K562 (cell line): ENCODE measurements around the gene LRRC26. TPM values are rescaled to one million over a fixed set of nuclear protein-coding genes. Genes with fewer than 3 reads are reported as not detected.

Experiments
- CXXC5 ChIP-seq: fragments of 250-450 bp; sonication (Bioruptor Pico); IDR thresholded peaks from 2 replicates; pipeline ENCODE4 v1.8.0; 2022; ENCODE audit warnings: inconsistent platforms, mild to moderate bottlenecking, moderate library complexity
- FOXP1 ChIP-seq: sonication (generic); formaldehyde crosslinking; IDR thresholded peaks from 2 replicates; pipeline ENCODE4 v1.8.0; 2022; ENCODE audit warnings: mild to moderate bottlenecking, missing genetic modification reagents
- HCFC1 ChIP-seq: IDR thresholded peaks from 2 replicates; pipeline ENCODE4 v1.6.1; 2012; ENCODE audit warnings: low read depth, low read length, improper control_type of control experiment
- HMG20A ChIP-seq: fragments of 450-650 bp; formaldehyde crosslinking; conservative IDR thresholded peaks from 2 replicates; pipeline ENCODE4 v1.4.0; 2020; ENCODE audit warnings: mild to moderate bottlenecking, mixed read lengths
- JUN ChIP-seq, 2 experiments: sonication (generic) in 1 of 2; formaldehyde crosslinking in 1 of 2; IDR thresholded peaks; 2 replicates each; pipeline versions ENCODE4 v1.6.1 to v1.8.0; 2012 to 2022; ENCODE audit warnings: borderline replicate concordance in 2 of 2, mild to moderate bottlenecking in 2 of 2, improper control_type of control experiment in 1 of 2, low read depth in 1 of 2, low read length in 1 of 2, missing genetic modification reagents in 1 of 2
- LEF1 ChIP-seq: fragments of 450-650 bp; IDR thresholded peaks from 2 replicates; pipeline ENCODE4 v1.6.1; 2016; ENCODE audit warnings: mild to moderate bottlenecking
- NR2F6 ChIP-seq: fragments of 450-650 bp; formaldehyde crosslinking; IDR thresholded peaks from 2 replicates; pipeline ENCODE4 v1.4.0; 2020; ENCODE audit warnings: mild to moderate bottlenecking
- NRF1 ChIP-seq, 2 experiments: fragments of 450-650 bp; IDR thresholded peaks in 1 of 2; conservative IDR thresholded peaks in 1 of 2; 2 replicates each; pipeline ENCODE4 v1.6.1; 2014; ENCODE audit warnings: mild to moderate bottlenecking in 2 of 2
- SRSF1 ChIP-seq: fragments of 200-400 bp; formaldehyde crosslinking; IDR thresholded peaks from 2 replicates; pipeline ENCODE4 v1.6.1; 2017; ENCODE audit warnings: mild to moderate bottlenecking, low read depth, low read length, moderate library complexity
- ZFP1 ChIP-seq: fragments of 450-650 bp; formaldehyde crosslinking; IDR thresholded peaks from 2 replicates; pipeline ENCODE4 v1.4.0; 2020; ENCODE audit warnings: mild to moderate bottlenecking, mixed read lengths
- ZFPM2 ChIP-seq: fragments of 250-450 bp; sonication (Bioruptor Pico); IDR thresholded peaks from 2 replicates; pipeline ENCODE4 v1.5.1; 2022; ENCODE audit warnings: mild to moderate bottlenecking
- ZFX ChIP-seq: sonication (generic); formaldehyde crosslinking; IDR thresholded peaks from 2 replicates; pipeline ENCODE4 v1.8.0; 2022; ENCODE audit warnings: mild to moderate bottlenecking, missing genetic modification reagents, moderate library complexity
- ZNF239 ChIP-seq: fragments of 250-450 bp; sonication (Bioruptor Pico); IDR thresholded peaks from 2 replicates; pipeline ENCODE4 v1.4.0; 2020; ENCODE audit warnings: mild to moderate bottlenecking
- ZNF41 ChIP-seq: fragments of 250-450 bp; sonication (Bioruptor Pico); conservative IDR thresholded peaks from 2 replicates; pipeline ENCODE4 v1.4.0; 2020; ENCODE audit warnings: mild to moderate bottlenecking
- polyA plus RNA-seq, 8 experiments: library from polyadenylated mRNA; depleted of rRNA in 4 of 8; stranded (reverse) in 5 of 8; unstranded in 3 of 8; fragments of >200 nt; fragmentation: Nextera tagmentation in 2 of 8; fragmentation: Illumina TruSeq in 1 of 8; extraction: Ambion mirVana in 2 of 8; extraction: Trizol in 1 of 8; gene quantifications; 2 replicates each; pipeline versions ENCODE4 v1.2.1 to v1.2.3, GENCODE V29; 2011 to 2014; ENCODE audit warnings: inconsistent platforms in 1 of 8, missing spikeins in 1 of 8
- total RNA-seq, 7 experiments: library from RNA; depleted of rRNA in 6 of 7; stranded (reverse); fragments of >200 nt in 6 of 7; fragmentation: Illumina TruSeq in 2 of 7; extraction: Trizol in 2 of 7; gene quantifications; 2 replicates each; pipeline versions ENCODE4 v1.2.1 to v1.2.3, GENCODE V29; 2011 to 2021; ENCODE audit warnings: low replicate concordance in 1 of 7
- TF ChIP-seq, protein P1 (sequence below): fragments of 450-650 bp; IDR thresholded peaks from 2 replicates; pipeline ENCODE4 v1.7.1; 2018; ENCODE audit warnings: mild to moderate bottlenecking, low read depth; ENCODE audit not compliant: partially characterized antibody
- TF ChIP-seq, protein P2 (sequence below), 2 experiments: fragments of 200-800 bp in 1 of 2; sonication (Bioruptor generic) in 1 of 2; sonication (generic) in 1 of 2; formaldehyde crosslinking in 1 of 2; IDR thresholded peaks in 1 of 2; conservative IDR thresholded peaks in 1 of 2; 2 replicates each; pipeline versions ENCODE4 v1.5.0 to v1.6.1; 2016 to 2020; ENCODE audit warnings: missing compliant biosample characterization in 1 of 2, missing genetic modification characterization in 1 of 2, missing genetic modification reagents in 1 of 2
- TF ChIP-seq, protein P3 (sequence below): fragments of 250-450 bp; sonication (Bioruptor Pico); IDR thresholded peaks from 2 replicates; pipeline ENCODE4 v1.4.0; 2020; ENCODE audit warnings: borderline replicate concordance
- TF ChIP-seq, protein P4 (sequence below): sonication (generic); formaldehyde crosslinking; IDR thresholded peaks from 2 replicates; pipeline ENCODE4 v1.8.0; 2022; ENCODE audit warnings: missing genetic modification reagents, mild to moderate bottlenecking, moderate library complexity, borderline replicate concordance
- TF ChIP-seq, protein P5 (sequence below), 2 experiments: fragments of 250-450 bp in 1 of 2; fragments of 450-650 bp in 1 of 2; sonication (Bioruptor Pico) in 1 of 2; IDR thresholded peaks; 2 replicates each; pipeline versions ENCODE4 v1.6.1 to v1.8.0; 2016 to 2021; ENCODE audit warnings: mild to moderate bottlenecking in 2 of 2, moderate library complexity in 2 of 2, missing compliant biosample characterization in 1 of 2, missing genetic modification characterization in 1 of 2

The LRRC26 gene
- total and polyA plus RNA-seq, 9 of the 15 experiments (the other 6 are each of a cell fraction or from before 2014, with no cell fraction given) = not detected

DNA sequence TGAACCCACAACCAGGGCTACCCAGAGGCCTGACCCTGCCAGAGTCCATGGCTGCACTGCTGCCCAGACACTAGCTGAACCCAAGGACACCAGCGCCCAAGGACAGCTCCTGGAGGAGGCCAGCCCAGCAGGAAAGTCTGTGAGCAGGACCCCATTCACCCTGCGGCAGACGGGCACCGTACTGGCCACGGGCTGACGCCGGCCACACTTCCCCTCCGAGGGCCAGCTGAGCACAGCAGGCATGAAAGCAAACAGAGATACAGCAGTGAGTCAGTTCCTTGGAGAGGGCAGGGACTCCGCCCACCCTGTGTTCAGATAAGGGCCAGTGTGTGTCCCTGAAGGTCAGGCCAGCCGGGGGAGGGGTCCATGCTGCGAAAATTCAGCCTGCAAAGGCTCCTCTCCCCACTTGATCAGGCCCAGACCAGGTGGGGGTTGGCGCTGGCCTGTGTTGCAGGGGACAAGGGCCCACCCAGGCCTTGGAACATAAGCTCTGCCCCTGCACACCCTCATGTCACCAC lies 49.0 kb upstream of the LRRC26 start (continued):
- TF ChIP-seq, protein P1, sequence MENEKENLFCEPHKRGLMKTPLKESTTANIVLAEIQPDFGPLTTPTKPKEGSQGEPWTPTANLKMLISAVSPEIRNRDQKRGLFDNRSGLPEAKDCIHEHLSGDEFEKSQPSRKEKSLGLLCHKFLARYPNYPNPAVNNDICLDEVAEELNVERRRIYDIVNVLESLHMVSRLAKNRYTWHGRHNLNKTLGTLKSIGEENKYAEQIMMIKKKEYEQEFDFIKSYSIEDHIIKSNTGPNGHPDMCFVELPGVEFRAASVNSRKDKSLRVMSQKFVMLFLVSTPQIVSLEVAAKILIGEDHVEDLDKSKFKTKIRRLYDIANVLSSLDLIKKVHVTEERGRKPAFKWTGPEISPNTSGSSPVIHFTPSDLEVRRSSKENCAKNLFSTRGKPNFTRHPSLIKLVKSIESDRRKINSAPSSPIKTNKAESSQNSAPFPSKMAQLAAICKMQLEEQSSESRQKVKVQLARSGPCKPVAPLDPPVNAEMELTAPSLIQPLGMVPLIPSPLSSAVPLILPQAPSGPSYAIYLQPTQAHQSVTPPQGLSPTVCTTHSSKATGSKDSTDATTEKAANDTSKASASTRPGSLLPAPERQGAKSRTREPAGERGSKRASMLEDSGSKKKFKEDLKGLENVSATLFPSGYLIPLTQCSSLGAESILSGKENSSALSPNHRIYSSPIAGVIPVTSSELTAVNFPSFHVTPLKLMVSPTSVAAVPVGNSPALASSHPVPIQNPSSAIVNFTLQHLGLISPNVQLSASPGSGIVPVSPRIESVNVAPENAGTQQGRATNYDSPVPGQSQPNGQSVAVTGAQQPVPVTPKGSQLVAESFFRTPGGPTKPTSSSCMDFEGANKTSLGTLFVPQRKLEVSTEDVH = no peak
- peak; percentile 37; the same call in 1 of the 2 replicates for TF ChIP-seq HCFC1
- TF ChIP-seq ZFX (CRISPR knock-in tag) = peak; percentile 51
- 0 out of 2 replicates have a peak, but pooled peaks have one; percentile 40 for TF ChIP-seq ZNF41 (CRISPR knock-in tag)
- peak; percentile 70 for TF ChIP-seq CXXC5
- 0 out of 2 replicates have a peak, but pooled peaks have one; percentile 53 for TF ChIP-seq ZFPM2 (CRISPR knock-in tag)
- TF ChIP-seq SRSF1 = no peak
- no peak for TF ChIP-seq HMG20A (CRISPR knock-in tag)
- TF ChIP-seq LEF1 = peak; percentile 74; the same call in 1 of the 2 replicates
- TF ChIP-seq FOXP1 (CRISPR knock-in tag) = no peak
- TF ChIP-seq, protein P2, sequence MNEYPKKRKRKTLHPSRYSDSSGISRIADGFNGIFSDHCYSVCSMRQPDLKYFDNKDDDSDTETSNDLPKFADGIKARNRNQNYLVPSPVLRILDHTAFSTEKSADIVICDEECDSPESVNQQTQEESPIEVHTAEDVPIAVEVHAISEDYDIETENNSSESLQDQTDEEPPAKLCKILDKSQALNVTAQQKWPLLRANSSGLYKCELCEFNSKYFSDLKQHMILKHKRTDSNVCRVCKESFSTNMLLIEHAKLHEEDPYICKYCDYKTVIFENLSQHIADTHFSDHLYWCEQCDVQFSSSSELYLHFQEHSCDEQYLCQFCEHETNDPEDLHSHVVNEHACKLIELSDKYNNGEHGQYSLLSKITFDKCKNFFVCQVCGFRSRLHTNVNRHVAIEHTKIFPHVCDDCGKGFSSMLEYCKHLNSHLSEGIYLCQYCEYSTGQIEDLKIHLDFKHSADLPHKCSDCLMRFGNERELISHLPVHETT (CRISPR knock-in tag; conservative IDR thresholded peaks at IDR 0.05 in 1 of 2, IDR thresholded peaks at IDR 0.05 in 1 of 2) = 0 out of 4 replicates have a peak, but pooled peaks of 1 of the 2 experiments have one; percentile 72
- peak; percentile 31 to 55 for TF ChIP-seq NRF1 (conservative IDR thresholded peaks at IDR 0.05 in 1 of 2, IDR thresholded peaks at IDR 0.05 in 1 of 2)
- TF ChIP-seq, protein P3, sequence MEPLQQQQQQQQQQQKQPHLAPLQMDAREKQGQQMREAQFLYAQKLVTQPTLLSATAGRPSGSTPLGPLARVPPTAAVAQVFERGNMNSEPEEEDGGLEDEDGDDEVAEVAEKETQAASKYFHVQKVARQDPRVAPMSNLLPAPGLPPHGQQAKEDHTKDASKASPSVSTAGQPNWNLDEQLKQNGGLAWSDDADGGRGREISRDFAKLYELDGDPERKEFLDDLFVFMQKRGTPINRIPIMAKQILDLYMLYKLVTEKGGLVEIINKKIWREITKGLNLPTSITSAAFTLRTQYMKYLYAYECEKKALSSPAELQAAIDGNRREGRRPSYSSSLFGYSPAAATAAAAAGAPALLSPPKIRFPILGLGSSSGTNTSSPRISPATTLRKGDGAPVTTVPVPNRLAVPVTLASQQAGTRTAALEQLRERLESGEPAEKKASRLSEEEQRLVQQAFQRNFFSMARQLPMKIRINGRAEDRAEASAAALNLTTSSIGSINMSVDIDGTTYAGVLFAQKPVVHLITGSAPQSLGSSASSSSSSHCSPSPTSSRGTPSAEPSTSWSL (CRISPR knock-in tag) = no peak
- peak; percentile 70; the same call in 1 of the 2 replicates for TF ChIP-seq JUN (IDR thresholded peaks at IDR 0.05; ENCODE audit: borderline replicate concordance, low read depth, low read length)
- no peak for TF ChIP-seq JUN (CRISPR knock-in tag; IDR thresholded peaks at IDR 0.05; ENCODE audit: borderline replicate concordance)
- no peak for TF ChIP-seq NR2F6
- peak; percentile 20; the same call in 1 of the 2 replicates for TF ChIP-seq ZNF239
- TF ChIP-seq, protein P4, sequence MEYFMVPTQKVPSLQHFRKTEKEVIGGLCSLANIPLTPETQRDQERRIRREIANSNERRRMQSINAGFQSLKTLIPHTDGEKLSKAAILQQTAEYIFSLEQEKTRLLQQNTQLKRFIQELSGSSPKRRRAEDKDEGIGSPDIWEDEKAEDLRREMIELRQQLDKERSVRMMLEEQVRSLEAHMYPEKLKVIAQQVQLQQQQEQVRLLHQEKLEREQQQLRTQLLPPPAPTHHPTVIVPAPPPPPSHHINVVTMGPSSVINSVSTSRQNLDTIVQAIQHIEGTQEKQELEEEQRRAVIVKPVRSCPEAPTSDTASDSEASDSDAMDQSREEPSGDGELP = peak; percentile 99
- TF ChIP-seq, protein P5, sequence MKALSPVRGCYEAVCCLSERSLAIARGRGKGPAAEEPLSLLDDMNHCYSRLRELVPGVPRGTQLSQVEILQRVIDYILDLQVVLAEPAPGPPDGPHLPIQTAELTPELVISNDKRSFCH (CRISPR knock-in tag; IDR thresholded peaks at IDR 0.05) = no peak
- TF ChIP-seq, protein P5 (tag; IDR thresholded peaks at IDR 0.05) = peak; percentile 81
- 0 out of 2 replicates have a peak, but pooled peaks have one; percentile 45 for TF ChIP-seq ZFP1 (CRISPR knock-in tag)
